Breast epithelium (tissue), 3 donors: ENCODE data around the gene SCGB1D4.

Experiments
- CTCF ChIP-seq, 3 donors: fragments of 450-650 bp; IDR thresholded peaks; one replicate each; pipeline ENCODE4 v1.5.1; 2016 to 2017; ENCODE audit warnings: antibody characterized with exemption in 3 of 3, mild to moderate bottlenecking in 3 of 3, moderate library complexity in 3 of 3
- POLR2A ChIP-seq: fragments of 450-650 bp; IDR thresholded peaks from one replicate; pipeline ENCODE4 v1.6.1; 2016; ENCODE audit warnings: antibody characterized with exemption, mild to moderate bottlenecking, moderate library complexity
- POLR2AphosphoS5 ChIP-seq, 3 donors: sonication (generic); formaldehyde crosslinking; IDR thresholded peaks; one replicate each; pipeline ENCODE4 v1.6.1; 2017; ENCODE audit warnings: antibody characterized with exemption in 3 of 3

GRCh38 chr11:62307950-62308349, 9.1 kb upstream of the SCGB1D4 start:
- TF ChIP-seq CTCF (IDR thresholded peaks at IDR 0.05) (no peak), POLR2A (no peak), POLR2AphosphoS5 (IDR thresholded peaks at IDR 0.05) (no peak)
